NCI-H187 (cell line): ENCODE data around the gene ATAD3A.
"Not testable (repeated sequence)": the region's sequence is repeated elsewhere in the genome, so short reads cannot be mapped to it uniquely, and the experiment has no call there.

Experiments
- DNase-seq, 2 experiments: peaks; one replicate each; lab custom pipeline; 2025; lab: John Stamatoyannopoulos, UW

The ATAD3A gene

GRCh38 chr1:1489861-1490260 is 22.1 kb upstream of the ATAD3A start:
- no peak for DNase-seq

- no peak for DNase-seq
Measured at GRCh38 chr1:1490633-1491230, 21.2 kb upstream of the ATAD3A start.

GRCh38 chr1:1491601-1492000 is 20.4 kb upstream of the ATAD3A start:
- DNase-seq, result no peak

- not testable (repeated sequence) for DNase-seq
Measured at GRCh38 chr1:1494311-1494710, 17.7 kb upstream of the ATAD3A start.

- not testable (repeated sequence) for DNase-seq
Measured at GRCh38 chr1:1495461-1495975, 16.4 kb upstream of the ATAD3A start.

- DNase-seq, result peak; percentile 60 to 91
Measured at GRCh38 chr1:1504777-1505365, 7.1 kb upstream of the ATAD3A start.

GRCh38 chr1:1505366-1505798 is 6.6 kb upstream of the ATAD3A start:
- DNase-seq, result peak in 1 of 2 experiments; percentile 21

- not testable (repeated sequence) for DNase-seq
Measured at GRCh38 chr1:1505801-1506200, 6.2 kb upstream of the ATAD3A start.

- no peak for DNase-seq
Measured at GRCh38 chr1:1507305-1507704, 4.7 kb upstream of the ATAD3A start.

- DNase-seq, result not testable (repeated sequence)
Measured at GRCh38 chr1:1508775-1509464, 3.0 kb upstream of the ATAD3A start.

- not testable (repeated sequence) for DNase-seq
Measured at GRCh38 chr1:1509465-1509850, 2.5 kb upstream of the ATAD3A start.

- DNase-seq, result no peak
Measured at GRCh38 chr1:1510912-1511532, 940 bp upstream of the ATAD3A start.

- not testable (repeated sequence) for DNase-seq
Measured at GRCh38 chr1:1512425-1512824, 463 bp downstream of the ATAD3A start.

GRCh38 chr1:1513675-1514074 is 1.7 kb downstream of the ATAD3A start:
- DNase-seq, result not testable (repeated sequence)

GRCh38 chr1:1514376-1514775 is 2.4 kb downstream of the ATAD3A start:
- DNase-seq, result not testable (repeated sequence)

- not testable (repeated sequence) for DNase-seq
Measured at GRCh38 chr1:1516923-1517322, 5.0 kb downstream of the ATAD3A start.

- DNase-seq, result no peak
Measured at GRCh38 chr1:1517973-1518620, 6.1 kb downstream of the ATAD3A start.

- DNase-seq, result not testable (repeated sequence)
Measured at GRCh38 chr1:1518621-1519007, 6.7 kb downstream of the ATAD3A start.

GRCh38 chr1:1519805-1520505 is 8.0 kb downstream of the ATAD3A start:
- DNase-seq, result not testable (repeated sequence)

- no peak for DNase-seq
Measured at GRCh38 chr1:1521331-1521730, 9.4 kb downstream of the ATAD3A start.

- not testable (repeated sequence) for DNase-seq
Measured at GRCh38 chr1:1522536-1522935, 10.6 kb downstream of the ATAD3A start.
